A172 (cell line): ENCODE data around the gene ANP32A. TPM values are rescaled to one million over a fixed set of nuclear protein-coding genes. Genes with fewer than 3 reads are reported as not detected.
"Not testable (repeated sequence)": the region's sequence is repeated elsewhere in the genome, so short reads cannot be mapped to it uniquely, and the experiment has no call there.

Source experiments
- DNase-seq: peaks from one replicate; pipeline ENCODE4 v3.0.0-alpha.2; 2015; ENCODE audit warnings: low spot score
- total RNA-seq: library from RNA; depleted of rRNA; stranded (reverse); fragments of >200 nt; shearing (Covaris generic); gene quantifications from 2 replicates; pipeline ENCODE4 v1.2.3, GENCODE V29; 2014; rRNA removed

ANP32A gene
- 70.4 and 72.6 TPM in 2 replicates for total RNA-seq

GRCh38 chr15:68820295-68821189 lies at the start of gene ANP32A:
Gene ANP32A, minus strand, starts transcription at chr15:68820895. Its CDS starts 144 bp downstream, at chr15:68820751.
- DNase-seq: peak; percentile 73

GRCh38 chr15:68868296-68868695 lies 47.6 kb upstream of the ANP32A start:
- no peak for DNase-seq

GRCh38 chr15:68862415-68862814 lies 41.7 kb upstream of the ANP32A start:
- DNase-seq: no peak

- not testable (repeated sequence) for DNase-seq
These were observed 38.0 kb upstream of the ANP32A start for GRCh38 chr15:68858666-68859065.

GRCh38 chr15:68857443-68857842 lies 36.7 kb upstream of the ANP32A start:
- DNase-seq: not testable (repeated sequence)

GRCh38 chr15:68852461-68852860 lies 31.8 kb upstream of the ANP32A start:
- no peak for DNase-seq

- no peak for DNase-seq
These were observed 31.3 kb upstream of the ANP32A start for GRCh38 chr15:68851971-68852370.

- DNase-seq: no peak
These were observed 28.8 kb upstream of the ANP32A start for GRCh38 chr15:68849497-68849896.

GRCh38 chr15:68846851-68847439 lies 26.2 kb upstream of the ANP32A start:
- DNase-seq: no peak

GRCh38 chr15:68844856-68845550 lies 24.3 kb upstream of the ANP32A start:
- DNase-seq: no peak

GRCh38 chr15:68843425-68844311 lies 23.0 kb upstream of the ANP32A start:
- no peak for DNase-seq

GRCh38 chr15:68842958-68843357 lies 22.3 kb upstream of the ANP32A start:
- no peak for DNase-seq

GRCh38 chr15:68834346-68834745 lies 13.7 kb upstream of the ANP32A start:
- no peak for DNase-seq

GRCh38 chr15:68833700-68834331 lies 13.1 kb upstream of the ANP32A start:
- no peak for DNase-seq

- no peak for DNase-seq
These were observed 9.6 kb upstream of the ANP32A start for GRCh38 chr15:68830141-68830785.

- DNase-seq: no peak
These were observed 8.4 kb upstream of the ANP32A start for GRCh38 chr15:68829068-68829467.

- no peak for DNase-seq
These were observed 2.9 kb upstream of the ANP32A start for GRCh38 chr15:68823561-68823960.

- no peak for DNase-seq
These were observed 2.1 kb upstream of the ANP32A start for GRCh38 chr15:68822818-68823217.

- peak; percentile 16 for DNase-seq
These were observed 1.2 kb upstream of the ANP32A start for GRCh38 chr15:68821841-68822381.

- DNase-seq: no peak
These were observed 620 bp upstream of the ANP32A start for GRCh38 chr15:68821190-68821840.
